NOMO-1 treated with dmso at 0.1 percent for 144 hours (cell line): ENCODE data around the gene DYNC1I1.

ENCODE experiments used
- DNase-seq: peaks from one replicate; lab custom pipeline; 2025; ENCODE audit not compliant: unreplicated experiment; lab: John Stamatoyannopoulos, UW

Gene DYNC1I1

DNA sequence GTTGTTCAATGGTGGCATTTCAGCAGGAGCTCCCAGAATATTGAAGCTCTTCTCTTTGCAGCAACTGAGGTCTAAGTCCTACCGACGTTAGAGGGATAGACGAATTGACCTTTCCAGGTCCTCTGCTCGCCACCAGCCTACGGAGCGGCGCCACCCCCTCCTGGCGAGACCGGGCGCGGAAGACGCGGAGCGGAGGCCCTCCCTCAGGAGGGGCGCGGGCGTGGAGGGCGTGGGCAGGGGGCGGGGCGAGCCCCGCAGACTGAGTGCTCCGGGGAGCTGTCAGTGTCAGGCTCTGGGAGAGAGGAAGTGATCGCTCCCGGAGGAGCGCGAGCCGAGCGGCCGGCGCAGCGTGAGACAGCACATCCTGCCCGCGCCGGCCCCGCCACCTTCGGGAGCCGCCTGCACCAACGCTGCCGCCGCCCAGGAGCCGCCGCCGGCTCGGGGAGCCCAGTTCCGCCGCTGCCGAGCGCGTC, at the start of gene DYNC1I1:
TSS of gene DYNC1I1 (plus strand) at position 257 of the 473 bp plus-strand sequence. CDS start 32,176 bp downstream, outside the sequence.
- DNase-seq, result peak; percentile 97

DNA sequence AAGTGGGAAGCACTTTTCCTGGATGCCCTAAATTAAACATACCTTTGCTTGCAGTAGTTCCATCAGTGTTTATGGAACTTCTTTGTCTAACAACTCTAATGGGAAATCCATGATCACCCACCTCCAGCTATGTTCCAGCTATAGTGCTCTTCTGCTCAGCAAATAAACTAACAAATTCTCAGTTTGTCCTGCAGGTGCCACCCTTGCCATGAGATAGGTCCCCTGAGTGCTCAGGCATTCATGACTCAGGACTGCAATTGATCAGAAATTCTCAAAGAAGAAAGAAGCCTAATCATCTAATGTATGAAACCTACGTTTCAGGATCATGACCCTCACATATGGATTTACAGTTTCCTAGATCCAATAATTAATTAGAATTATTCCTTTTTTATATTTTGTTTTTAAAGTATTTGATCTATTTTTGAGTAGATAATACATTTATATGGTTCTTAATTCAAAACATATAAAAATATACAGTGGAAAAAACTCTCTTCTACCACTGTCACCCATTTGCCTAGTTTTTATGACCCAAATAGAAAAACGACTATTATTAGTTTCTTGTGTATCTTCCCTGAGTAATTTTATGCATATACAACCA, 48.7 kb upstream of the DYNC1I1 start:
- peak; percentile 65 for DNase-seq

DNA sequence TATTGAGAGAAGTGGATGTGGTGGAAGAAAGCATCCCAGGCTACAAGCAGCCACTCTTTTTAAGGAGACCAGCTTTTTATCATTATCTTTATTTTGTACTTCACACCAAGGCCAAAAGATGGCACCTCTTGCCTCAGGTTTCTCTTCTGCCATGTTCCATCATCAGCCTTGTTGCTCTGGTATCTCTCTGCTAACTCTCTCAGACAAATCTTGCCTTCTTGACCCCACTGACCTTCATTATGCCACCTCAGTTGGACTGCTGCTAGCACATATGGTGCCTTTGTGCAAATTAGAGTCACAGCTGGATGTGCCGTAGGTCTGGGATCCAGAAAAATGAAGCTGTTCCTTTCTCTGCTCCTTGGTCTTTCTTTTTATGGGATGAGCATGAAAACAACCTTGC, 47.1 kb upstream of the DYNC1I1 start:
- DNase-seq, result no peak

DNA sequence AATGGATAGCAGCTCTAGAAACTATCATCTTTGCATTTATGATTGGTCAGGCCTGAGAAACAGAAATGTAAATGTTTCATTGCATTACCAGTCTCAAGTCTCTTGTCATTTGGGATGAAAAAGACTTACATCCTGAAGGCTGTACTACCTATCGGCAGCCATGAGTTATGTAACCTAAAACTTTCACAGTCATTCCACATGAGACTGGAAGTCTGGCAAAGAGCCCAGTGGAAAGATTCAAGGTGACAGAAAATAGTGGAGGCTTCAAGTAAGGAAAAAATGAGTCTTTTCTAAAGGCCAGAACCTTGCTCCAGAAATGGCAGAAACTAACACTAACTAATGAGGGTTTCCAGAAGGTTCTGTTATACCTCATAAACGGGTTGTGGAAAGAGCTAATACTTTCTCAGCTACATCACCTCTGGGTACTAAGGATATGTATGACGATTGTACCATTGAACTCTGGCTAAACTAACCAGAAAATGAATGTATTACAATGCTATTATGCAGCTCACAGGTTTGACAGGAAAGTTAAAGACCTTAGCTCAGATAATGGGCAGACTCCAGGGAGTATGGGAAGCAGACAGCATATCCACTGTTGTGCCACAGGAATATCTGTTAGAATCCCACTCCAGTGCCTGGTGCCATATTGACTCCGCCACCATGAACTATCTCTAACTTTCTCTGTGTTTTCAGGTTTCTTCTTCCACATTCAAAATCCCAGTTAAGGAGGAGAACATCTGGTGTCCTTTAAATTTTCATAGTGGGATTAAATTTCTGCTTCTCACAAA, 41.7 kb upstream of the DYNC1I1 start:
- DNase-seq, result no peak

DNA sequence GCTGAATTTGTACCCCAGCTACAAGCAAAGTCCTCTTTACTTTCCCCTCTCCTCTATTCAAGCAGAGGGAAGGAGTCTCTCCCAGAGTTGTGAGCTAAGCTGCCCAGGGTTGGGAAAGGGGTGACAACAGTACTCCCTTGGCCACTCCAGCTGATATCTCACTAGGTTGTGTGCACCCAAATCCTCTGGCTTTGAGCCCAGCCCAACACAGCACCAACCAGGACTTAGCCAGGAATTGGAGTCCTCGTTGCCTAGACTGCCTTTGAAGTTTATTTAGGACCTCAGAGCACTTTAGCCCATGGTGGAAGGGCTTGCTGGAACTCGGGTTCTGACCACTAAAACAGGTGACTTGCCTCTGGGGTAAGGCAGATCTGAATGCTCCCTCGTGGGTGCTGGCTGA, 35.7 kb upstream of the DYNC1I1 start:
- no peak for DNase-seq

DNA sequence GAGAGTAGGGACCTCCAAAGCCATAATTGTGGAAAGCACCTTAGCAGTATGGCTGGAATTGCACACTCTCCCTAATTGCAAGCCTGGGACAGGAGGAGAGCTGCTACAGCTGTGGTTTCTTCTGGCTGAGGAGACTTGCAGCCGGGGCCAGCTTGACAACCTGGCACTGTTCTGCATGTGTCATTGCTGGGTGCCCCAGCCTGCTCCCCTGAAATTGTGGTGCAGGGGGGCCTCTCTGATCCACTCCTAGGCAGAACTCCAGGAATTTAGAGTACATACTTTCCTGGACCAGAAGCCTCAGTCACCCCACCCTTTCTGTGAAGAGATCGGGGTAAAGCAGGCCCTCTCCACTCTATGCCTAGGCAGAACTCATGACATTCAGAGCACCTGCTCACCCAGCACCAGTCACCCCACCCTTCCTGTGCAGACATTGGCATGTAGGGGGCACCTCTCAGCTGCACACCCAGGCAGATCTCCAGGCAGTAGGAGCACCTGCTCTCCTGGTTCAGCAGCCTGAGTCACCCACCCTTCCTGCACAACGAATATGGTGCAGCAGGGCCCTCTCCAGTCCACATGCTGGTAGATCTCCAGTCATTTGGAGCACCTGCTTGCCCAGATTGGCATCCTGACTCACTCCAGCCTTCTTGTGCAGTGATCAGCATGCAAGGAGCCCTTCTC, 34.4 kb upstream of the DYNC1I1 start:
- no peak for DNase-seq

DNA sequence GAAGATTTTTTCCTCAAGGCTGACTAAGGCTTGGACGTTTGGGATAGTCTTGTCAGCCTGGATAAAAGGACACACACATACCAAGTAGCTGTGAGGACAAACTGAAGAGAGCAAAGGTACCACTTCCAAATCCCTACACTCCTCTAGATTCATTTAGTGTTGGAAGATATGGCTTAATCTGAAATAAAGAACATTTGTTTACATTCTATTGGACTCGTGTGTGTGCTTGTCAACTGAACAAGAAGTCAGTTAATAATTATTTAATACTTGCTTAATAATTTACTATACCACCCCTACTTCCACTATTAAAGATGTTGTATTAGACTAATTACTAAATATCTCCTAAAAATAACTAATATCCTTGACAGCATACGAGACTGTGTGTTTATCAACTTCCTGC, 23.3 kb upstream of the DYNC1I1 start:
- DNase-seq, result no peak

DNA sequence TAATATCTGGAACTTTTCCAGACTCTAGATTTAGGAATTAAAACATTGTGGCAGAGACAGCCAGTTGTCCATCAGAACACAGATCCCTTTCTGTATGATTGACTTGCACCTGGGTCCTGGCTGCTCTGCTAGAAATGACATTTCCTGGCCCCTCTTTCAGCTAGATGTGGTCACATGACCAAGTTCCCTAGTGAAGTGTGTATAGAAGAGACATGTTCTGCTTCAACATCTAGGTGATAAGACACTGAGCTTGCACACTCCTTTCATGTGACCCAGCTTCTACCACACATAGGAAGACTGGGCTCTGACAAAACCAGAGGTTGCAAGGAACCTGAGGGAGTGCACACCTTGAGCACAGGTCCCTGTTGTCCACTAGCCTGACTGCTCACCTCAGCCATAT, 22.8 kb upstream of the DYNC1I1 start:
- DNase-seq, result no peak

DNA sequence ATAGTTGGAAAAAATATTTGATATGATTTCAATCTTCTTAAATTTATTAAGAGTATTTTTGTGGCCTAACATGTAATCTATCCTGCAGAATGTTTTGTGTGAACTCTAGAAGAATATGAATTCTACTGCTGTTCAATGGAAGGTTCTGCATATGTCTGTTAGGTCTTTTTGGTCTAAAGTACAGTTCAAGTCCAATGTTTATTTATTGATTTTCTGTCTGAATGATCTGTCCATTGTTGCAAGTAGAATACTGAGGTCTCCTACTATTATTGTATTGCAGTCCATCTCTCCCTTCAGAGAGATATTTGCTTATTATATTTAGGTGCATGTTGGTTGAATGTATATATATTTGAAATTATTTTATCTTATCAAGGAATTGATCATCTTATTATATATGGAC, 18.9 kb upstream of the DYNC1I1 start:
- no peak for DNase-seq

DNA sequence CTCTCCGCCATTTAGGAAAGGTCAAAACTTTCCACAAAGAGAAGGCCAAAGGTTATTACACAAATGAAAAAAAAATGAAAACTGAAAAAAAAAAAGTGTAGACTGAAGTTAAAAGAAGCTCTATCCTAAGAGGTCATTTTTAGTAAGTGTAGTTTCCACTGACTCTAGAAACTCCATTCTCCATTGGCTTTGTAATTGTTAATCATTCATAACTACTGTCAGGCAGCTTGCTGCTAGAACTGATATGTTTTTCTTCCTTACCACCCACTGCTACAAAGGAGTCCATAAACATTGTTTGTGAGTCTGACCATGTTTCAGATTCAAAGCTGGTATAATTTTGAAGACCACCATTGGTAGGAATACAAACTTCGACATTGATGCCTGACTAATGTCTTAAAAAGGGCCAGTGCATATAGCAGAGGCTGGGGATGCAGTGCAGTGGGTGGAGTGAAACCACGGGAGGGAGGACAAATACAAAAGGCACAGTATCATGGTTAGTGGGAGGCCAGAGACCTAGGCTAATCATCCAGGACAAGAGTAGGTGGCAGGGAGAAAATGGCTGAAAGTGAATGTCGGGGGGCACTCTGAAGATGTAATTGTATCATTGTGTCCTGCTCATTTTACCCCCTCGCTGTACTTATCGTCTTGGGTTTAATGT, 16.9 kb upstream of the DYNC1I1 start:
- no peak for DNase-seq

DNA sequence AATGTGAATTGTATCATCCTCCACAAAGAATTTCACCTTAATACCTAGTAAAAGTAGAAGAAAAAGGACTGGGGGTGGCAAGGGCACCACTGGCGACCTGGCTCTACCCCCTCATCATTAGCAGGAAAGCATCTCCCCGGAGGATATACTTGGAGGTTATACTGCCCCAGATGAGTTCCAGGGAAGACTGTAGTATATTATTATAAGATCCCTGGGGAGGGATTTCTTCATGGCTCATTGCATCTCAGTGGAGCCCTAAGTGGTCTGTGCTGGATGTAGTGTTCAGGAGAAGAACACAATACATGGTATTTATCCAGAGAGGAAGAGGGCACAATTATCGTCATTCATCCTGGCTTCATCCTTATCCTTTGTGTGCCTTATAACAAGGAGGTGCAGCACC, 14.2 kb upstream of the DYNC1I1 start:
- DNase-seq, result no peak

DNA sequence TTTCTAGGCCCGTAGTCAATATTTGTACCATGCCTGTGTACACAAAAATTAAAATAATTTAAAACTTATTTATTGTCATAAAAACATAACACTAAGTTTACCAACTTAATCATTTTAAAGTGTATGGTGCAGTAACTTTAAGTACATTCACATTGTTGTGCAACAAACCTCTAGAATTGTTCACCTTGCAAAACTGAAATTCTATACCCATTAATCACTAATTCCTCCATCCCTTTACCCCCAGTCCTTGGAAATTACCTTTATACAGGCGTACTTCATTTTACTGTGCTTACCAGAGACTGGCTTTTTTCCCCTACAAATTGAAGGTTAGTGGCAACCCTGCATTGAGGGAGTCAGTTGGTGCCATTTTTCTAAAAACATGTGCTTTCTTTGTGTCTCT, 6.3 kb upstream of the DYNC1I1 start:
- DNase-seq, result no peak

DNA sequence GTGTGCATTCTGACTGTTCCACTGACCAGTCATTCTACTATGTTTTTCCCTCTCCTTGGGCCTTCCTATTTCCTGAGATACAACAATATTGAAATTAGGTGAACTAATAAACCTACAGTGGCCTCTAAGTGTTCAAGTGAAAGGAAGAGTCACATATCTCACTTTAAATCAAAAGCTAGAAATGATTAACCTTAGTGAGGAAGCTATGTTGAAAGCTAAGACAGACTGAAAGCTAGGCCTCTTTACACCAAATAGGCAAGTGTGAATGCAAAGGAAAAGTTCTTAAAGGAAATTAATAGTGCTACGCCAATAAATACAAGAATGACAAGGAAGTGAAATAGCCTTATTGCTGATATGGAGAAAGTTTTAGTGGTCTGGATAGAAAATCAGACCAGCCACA, 5.7 kb upstream of the DYNC1I1 start:
- DNase-seq, result no peak

DNA sequence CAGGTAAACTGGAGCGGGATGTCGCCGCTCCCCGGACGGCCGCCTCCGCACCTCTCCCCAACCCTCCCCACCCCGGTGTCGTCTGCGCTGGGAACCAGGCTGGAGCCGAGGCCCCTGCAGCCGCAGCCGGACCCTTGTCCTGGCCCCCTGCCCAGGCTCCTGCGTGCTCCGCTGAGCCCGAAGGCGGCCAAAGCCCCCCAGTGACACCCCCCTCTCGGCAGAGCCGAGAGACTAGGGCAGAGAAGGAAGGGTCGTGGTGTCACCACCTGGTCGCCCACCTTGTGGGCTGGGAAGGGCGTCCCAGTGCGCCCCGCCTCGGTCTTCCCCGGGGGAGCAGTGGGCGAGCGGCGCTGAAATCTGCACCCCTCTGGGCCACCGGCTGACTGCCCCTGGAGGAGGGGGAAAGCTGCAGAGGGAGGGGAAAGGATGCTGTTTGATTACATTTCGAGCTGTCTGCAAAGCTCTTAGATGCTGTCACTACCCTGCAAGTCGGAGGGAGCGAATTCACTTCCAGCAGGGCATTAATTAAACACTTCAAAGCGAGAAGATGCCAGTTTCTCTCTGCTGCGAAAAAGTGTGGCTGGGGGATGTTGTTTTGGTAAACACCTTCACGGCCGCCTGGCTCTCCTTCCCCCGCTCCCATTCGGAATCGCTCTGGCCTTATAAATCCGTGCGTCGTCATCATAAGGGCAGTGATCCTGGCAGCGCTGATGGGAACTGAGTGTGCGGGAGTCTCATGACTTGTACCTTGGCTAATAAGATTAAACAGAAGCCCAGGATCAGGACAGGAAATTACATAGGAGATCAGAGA, 622 bp downstream of the DYNC1I1 start:
- no peak for DNase-seq

DNA sequence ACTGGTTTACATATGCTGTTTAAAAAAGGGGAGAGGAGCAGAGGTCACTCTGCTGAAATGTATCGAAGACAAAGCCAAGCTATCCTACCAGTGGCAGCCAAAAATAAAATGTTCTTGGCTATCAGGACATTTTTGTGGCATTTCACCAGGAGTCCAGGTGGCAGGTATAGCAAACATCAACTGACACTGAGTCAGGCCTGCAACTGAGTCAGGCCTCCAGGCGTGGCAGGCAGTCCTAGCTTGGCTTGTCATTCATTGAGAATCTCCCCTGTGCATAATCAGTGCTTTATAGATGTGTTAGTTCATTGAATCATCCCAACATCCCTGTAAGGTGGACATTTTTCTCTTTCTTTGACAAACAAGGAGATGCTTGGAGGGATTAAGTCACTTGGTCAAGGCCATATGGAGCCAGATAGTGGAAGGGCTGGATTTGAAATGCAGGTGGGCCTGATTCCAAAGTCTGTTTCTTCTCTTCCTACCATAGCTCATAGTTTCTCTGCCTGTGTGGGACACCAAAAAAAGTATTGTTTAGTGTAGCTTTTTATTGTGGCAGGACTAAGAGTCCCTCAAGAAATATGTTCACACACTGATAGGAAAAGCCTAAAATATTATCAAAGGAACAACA, 4.3 kb downstream of the DYNC1I1 start:
- DNase-seq, result no peak

DNA sequence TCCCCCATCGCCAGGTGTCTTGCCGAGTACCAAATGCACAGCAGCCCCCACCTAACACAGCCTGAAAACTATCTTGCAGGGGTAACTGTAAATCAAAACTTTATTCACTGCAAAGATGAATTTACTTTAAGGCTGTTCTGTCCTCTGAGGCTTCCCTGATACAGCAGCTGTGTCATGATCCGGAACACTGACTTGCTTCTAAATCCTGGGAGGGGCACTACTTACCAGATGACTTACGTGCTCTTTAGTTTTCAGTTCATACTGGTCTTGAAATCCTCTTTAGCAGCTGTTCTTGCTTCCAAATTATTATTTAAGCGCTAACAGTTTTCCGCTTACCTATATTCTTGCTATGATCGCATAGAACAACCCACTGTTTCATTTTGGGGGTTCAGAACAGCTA, 4.9 kb downstream of the DYNC1I1 start:
- no peak for DNase-seq

DNA sequence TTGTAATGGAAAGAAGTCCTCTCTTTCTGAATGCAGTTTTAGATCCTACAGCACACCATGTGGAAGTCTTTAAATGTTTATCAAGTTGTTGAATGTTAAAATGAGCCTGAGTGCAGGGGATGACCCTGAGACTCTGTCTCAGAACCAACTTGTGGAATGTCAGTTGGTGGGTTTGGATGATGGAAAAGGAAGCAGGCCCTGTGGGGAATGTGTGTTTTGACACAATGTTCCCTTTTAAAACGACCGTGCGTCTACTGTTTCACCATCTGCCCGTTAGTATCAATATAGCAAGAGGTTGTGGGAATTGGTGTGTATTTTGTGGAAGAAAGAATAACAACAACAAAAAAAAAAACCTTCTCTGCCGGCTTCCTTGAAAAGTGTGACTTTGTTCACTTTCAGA, 8.3 kb downstream of the DYNC1I1 start:
- no peak for DNase-seq

DNA sequence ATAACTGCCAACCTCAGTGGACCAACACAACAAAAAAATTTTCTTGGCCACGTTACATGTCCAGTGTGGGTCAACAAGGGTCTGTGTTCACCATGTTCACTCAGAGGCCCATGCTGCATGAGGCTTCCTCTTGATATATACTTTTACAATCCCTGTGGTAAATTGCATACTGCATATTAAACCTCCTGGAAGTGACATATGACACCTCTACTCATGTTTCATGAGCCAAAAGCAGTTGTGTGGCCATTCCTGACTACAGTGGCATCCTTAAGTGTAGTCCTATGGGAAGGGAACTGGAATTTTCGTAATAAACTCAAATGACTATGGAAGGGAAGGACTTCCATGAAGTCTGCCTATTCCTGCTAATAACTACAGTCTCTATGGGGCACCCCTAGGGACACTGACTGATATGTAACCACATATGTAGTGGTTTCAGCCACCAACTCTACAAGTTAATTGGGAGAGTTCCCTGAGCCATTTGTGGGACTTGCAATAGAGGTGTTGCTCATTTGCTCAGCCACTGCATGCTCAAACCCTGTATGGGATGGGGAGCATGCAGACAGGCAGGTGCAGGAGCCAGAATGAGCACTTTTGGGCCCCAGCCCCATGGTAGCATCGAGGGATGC, 9.7 kb downstream of the DYNC1I1 start:
- DNase-seq, result no peak

DNA sequence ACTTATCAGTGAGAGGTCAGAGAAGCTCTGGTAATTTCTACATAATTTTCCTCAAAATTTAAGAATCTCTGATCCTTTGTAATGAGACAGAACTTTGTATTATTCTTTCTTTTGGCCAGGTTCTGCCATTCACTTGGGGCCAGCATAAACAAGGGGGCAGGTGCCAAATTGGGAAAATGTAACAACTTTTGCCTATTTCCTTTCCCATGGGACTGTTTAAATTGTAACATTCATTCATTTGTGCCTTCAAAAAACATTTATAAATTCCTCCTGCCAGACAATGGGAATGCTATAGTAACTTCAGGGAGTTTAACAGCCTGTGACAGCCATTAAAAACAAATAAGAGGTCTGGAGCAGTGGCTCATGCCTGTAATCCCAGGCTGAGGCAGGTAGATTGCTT, 12.4 kb downstream of the DYNC1I1 start:
- no peak for DNase-seq

DNA sequence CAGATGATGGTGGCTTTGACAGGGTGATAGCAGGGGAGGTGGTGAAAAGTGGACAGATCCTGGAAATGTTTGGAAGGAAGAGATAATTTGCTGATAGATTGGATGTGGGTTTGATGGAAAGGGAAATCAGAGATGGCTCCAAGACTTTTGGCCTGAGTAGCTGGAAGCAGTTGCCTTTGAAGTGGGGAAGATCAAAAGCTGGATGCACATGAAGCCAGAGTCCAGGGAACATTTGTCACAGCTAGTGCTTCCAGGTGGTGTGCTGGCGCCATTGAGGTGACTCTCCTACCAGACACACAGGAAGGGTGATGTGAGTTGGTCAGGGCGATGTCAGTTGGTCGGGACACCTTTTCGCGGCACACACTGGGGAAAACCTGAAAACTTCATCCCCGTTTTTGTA, 15.9 kb downstream of the DYNC1I1 start:
- no peak for DNase-seq
